Inflammatory macrophage treated with lipopolysaccharide for 4 hours (primary cell): ENCODE data around the gene CRYM.
"Not testable (repeated sequence)": the region's sequence is repeated elsewhere in the genome, so short reads cannot be mapped to it uniquely, and the experiment has no call there.

Source experiments
- DNase-seq: peaks from one replicate; pipeline ENCODE4 v3.0.0-alpha.2; 2020

The CRYM gene

DNA sequence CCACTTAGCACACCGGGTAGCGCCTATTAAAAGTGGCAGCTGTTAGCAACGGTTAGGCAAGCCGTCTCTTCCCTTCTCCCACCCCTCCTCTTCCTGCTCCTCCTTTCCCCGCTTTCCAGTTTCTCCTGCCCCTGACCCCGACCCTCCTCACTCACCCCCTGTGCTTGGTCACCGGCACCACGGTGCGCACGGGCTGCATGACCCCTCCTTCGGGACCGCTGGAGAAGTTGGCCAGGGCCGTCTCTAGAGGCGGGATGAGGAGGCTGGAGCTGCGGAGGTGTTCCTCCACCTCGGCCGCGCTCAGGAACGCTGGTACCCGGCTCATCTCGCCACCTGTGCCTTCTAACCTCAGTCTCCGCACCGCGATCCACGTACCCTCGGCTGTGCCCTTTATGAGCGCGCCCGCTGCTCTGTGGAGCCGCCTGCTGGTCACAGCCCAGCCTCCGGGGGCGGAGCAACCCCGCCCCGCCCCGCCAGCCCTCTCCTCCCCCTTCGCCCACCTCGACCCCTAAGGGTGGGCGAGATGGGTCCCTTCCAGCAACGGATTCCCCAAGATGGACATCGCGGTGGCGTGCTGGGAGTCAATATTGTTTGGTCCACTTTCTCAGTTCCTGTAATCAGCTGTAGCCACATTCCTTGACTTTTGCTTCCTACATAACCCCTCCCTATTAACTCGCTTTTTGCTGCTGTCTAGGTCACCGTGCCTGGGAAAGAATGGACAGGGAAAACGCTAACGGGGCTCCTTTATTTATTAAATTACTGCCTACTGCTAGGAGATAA is at the start of gene CRYM:
Gene CRYM (minus strand): TSS at position 364 of the 780 bp plus-strand sequence. CDS start 39 bp downstream, at position 325.
- DNase-seq = peak; percentile 24

DNA sequence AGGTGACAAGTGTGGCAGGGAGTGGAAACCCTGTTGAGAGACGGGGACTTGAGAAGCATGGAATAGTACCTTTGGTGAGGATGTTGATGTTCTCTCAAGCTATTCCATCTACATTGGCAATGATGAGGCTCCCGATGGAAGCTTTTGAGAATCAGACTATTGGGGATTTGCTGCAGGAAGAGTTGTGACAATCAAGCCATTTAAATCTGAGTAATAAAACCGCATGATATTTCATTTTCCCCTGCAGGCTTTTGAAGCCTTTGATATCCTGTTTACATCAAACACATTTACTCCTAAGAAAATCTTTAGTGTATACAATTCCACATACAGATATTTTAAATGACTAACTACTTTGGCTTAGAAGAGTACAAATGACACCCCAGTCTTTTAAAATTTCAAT is 49.0 kb upstream of the CRYM start:
- no peak for DNase-seq

DNA sequence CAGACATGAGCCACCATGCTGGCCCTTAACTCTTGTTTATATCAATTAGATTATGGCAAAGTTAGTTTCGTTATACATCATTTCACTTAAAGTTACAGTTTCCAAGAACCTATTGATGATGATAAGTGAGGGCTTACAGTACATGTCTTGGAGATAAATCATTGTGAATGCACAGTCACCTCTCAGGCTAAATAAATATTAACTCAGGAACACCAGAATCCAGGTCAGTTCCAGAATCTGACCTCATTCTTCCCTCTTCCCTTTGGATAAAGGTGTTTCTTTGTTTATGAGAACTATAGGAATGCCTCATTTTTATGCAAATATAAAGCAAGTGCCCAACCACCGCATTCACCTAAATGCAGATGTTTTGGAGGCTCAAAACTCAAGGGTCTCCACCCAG is 48.4 kb upstream of the CRYM start:
- DNase-seq = no peak

DNA sequence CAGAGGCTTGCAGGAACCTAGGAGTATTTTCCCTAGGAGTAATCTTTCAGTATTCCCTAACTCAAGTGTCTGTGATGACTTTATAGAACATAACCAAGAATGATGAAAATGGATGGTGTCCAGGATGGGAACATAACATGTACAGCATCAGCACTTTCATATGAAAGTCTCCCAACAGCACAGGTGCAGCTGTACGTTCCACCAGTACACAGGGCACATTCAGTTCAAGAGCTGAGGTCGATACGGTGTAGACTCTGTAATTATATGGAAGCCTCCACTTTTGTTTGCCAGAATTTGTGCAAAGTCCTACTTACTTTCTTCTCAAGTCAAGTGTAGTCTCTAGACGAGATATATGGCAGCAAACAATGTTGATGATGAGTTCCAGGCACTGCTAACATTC is 46.2 kb upstream of the CRYM start:
- no peak for DNase-seq

DNA sequence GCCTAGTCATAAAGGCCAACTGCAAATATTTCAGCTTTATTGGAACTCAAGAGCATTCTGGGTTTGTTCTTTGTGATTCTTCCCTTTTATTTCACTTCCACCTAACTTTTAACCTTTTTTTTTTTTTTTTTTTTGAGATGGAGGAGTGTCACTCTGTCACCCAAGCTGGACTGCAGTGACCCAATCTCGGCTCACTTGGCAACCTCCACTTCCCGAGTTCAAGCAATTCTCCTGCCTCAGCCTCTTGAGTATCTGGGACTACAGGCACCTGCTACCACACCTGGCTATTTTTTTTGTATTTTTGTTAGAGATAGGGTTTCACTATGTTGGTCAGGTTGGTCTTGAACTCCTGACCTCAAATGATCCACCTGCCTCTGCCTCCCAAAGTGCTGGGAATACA is 44.2 kb upstream of the CRYM start:
- not testable (repeated sequence) for DNase-seq

DNA sequence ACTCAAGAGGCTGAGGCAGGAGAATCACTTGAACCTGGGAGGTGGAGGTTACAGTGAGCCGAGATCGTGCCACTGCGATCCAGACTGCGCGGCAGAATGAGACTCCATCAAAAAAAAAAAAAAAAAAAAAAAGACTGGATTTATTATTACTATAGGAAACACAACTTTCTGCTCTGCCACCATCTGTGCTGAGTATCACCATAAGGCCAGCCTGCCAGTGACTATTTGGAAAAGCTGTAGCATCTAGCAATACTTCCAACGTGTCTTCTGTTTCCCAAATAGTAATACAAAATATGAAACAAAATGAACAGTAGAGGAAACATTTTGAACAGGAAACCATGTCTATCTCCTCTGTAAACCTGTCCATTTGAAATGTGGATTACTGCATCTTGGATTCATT is 43.6 kb upstream of the CRYM start:
- DNase-seq = no peak

DNA sequence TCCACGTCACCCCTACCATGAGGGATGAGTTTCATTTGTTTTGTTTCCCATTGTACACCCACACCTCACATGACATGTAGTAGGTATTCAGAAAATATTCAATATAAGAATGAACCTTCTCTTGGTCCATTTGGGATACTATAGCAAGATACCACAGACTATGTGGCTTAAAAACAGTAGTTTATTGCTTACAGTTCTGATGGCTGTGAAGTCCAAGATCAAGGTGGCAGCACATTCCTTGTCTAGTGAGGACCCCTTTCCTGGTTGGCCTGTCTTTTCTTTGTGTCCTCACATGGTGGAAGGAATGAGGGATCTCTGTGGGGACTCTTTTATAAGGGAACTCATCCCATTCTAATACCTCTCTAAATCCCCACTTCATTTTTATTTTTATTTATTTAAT is 36.2 kb upstream of the CRYM start:
- DNase-seq = no peak

DNA sequence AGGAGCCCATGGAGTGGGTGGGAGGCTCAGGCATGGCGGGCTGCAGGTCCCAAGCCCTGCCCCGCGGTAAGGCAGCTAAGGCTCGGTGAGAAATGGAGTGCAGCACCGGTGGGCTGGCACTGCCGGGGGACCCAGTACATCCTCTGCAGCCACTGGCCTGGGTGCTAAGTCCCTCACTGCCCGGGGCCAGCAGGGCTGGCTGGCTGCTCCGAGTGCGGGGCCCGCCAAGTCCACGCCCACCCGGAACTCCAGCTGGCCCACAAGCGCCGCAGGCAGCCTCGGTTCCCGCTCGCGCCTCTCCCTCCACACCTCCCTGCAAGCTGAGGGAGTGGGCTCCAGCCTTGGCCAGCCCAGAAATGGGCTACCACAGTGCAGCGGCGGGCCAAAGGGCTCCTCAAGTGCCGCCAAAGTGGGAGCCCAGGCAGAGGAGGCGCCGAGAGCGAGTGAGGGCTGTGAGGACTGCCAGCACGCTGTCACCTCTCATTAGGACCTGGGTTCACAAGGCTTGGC is 34.8 kb upstream of the CRYM start:
- DNase-seq = not testable (repeated sequence)

DNA sequence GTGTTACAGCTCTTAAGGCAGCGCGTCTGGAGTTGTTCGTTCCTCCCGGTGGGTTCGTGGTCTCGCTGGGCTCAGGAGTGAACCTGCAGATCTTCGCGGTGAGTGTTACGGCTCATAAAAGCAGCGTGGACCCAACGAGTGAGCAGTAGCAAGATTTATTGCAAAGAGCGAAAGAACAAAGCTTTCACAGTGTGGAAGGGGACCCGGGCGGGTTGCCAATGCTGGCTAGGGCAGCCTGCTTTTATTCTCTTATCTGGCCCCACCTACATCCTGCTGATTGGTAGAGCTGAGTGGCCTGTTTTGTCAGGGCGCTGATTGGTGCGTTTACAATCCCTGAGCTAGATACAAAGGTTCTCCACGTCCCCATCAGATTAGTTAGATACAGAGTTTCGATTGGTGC is 34.0 kb upstream of the CRYM start:
- not testable (repeated sequence) for DNase-seq

DNA sequence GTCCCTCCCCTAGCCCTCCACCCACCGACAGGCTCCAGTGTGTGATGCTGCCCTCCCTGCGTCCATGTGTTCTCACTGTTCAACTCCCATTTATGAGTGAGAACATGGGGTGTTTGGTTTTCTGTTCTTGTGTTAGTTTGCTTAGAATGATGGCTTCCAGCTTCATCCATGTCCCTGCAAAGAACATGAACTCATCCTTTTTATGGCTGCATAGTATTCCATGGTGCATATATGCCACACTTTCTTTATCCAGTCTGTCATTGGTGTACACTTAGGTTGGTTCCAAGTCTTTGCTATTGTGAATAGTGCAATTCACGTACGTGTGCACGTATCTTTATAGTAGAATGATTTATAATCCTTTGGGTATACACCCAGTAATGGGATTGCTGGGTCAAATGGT is 28.6 kb upstream of the CRYM start:
- DNase-seq = not testable (repeated sequence)

DNA sequence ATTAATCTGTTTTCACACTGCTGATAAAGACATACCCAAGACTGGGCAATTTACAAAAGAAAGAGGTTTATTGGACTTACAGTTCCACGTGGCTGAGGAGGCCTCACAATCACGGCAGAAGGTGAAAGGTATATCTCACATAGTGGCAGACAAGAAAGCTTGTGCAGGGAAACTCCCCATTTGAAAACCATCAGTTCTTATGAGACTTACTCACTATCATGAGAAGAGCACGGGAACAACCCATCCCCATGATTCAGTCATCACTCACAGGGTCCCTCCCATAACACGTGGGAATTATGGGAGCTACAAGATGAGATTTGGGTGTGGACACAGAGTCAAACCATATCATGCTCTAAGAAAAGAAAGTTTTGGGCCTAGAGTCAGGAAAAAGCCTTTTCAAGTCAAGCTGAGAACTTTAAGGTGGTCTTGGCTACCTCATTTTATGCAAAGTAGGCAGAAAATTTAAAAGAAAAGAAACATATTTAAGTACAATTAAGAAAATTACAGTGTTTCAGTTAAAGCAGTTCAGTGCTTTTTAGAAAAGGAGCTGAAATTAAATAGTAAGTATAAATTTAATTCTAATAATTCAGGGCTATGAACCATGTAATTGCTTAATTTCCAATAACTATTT is 24.9 kb upstream of the CRYM start:
- peak; percentile 88 for DNase-seq

DNA sequence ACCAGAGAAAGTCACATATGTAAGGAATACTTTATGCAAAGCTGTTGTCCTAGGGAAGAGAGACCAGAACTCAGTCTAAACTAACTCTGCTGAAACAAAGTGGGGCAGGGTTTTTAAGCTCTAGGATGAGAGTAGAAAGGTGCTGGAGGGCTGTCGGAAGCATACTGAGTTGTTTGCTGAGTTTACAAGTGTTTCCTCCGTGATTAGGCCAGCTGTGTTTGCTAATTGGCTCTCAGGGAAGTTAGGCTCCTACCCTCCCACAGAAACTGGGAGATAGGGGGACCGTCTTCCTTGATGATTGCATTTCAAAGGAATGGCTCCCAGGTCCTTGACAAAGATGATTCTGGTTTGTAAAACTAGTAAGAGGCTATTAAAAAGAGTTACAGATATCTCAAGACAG is 24.4 kb upstream of the CRYM start:
- peak; percentile 22 for DNase-seq

DNA sequence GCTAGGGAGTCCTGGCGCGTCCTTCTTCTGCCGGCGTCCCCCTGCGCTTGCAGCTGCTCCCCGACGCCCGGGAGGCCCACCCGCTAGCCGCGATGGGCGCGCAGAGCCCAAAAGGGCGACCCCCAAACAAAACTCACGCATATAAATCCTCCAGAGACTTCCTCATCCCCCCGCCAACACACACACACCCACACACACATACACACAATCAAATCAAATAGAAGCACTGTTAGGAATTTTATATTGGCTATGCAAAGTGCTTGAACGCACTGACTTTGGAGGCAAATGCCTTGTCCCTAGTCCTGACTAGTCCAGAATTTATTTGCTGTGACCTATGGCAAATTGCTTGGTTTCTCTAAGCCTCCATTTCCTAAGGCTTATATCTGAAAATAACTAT is 23.8 kb upstream of the CRYM start:
- no peak for DNase-seq

DNA sequence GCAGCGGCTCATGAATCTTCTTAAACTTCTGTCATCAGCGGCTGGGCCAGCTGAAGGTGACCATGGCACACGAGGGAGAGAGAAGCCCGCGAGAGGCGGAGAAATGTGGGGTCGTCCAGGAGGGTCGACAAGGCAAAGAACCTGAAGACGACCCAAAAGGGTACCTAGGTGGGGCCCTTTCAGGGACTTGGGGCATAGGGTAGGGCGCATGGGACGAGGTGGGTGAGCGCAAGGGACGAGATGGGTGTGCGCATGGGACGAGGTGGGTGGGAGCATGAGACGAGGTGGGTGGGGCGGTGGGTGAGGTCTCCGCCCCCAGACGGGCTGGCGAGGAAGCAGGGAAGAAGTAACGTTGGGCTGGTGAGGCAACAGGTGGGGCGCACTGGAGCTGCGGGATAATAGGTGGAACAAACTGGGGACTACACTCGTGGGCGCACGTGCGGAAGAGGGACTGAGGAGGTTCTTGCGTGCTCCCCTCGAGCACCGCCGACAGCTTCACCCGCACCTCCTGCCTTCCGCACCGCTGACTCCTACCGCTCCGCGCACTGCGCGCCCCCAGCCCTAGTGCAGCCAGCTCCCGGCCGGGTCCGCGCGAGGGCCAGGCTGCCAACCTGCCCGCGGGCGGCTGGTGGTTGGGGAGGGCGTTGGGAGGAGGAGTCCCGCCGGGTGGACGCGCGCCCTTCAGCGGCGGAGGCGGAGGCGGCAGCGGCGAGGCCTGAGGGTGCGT is 23.2 kb upstream of the CRYM start:
- peak; percentile 48 for DNase-seq

DNA sequence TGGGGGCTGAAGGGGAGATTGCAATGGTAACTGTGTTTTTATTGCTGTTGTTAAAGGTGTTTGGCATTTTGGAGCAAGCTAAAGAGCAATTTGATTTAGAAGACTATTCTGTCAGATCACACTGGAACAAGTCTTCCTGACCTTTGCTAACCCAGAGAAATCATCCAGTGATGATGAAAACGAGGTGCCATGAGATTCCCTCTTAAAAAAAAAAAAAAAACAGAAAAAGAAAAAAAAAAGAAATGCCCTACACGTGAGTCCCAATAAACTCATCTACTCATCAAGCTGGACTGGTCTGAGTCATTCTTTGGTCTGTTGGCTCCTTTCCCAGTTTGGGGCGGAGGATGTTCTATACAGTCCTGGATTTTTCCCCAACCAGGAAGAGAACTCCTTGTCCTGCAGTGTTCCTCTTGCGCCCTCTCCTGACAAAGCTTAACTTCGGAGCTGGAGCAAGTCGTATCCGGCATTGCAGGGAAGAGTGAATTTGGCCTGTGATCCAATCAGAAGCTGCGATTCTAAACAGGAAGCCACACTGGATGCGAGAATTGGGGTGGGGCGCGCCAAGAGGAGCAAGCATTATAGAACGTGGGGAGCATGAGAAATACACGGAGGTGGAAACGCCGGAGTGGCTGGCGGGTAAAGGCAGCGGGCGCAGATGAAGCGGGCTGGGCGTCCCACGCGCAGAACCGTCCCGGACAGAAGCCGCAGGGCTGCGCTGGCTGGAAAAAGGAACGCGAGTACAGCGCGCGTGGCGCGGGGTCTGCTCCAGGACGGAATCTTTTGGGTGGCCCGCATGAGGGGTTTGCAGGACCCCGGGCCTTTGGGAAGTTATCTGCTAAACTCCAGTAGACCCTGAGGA is 22.4 kb upstream of the CRYM start:
- peak; percentile 98 for DNase-seq

DNA sequence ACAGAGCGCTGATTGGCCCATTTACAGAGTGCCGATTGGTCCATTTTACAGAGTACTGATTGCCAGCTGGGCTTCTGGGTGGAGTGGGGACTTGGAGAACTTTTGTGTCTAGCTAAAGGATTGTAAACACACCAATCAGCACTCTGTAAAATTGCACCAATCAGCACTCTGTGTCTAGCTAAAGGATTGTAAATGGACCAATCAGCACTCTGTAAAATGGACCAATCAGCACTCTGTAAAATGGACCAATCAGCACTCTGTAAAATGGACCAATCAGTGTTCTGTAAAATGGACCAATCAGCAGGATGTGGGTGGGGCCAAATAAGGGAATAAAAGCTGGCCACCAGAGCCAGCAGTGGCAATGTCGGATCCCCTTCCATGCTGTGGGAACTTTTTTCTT is 11.7 kb upstream of the CRYM start:
- DNase-seq = not testable (repeated sequence)

DNA sequence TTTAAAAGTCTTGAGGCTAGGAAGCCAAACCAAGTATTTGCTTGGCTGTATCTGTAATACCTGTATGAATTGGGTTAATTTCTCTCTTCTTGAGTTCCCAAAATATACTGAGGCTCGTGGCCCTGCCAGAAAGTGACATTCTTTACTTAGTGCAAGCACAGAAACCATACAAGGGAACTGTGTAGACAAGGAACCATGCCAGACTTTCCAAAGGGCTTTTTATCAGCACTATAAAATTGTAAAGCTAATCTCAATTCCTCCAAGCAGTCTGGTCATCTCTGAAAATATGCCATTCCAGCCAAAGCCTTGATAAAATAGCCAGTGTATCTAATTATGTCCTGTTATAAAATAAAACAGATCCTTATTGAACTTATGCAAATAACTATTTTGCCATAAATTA is 7.2 kb upstream of the CRYM start:
- no peak for DNase-seq

DNA sequence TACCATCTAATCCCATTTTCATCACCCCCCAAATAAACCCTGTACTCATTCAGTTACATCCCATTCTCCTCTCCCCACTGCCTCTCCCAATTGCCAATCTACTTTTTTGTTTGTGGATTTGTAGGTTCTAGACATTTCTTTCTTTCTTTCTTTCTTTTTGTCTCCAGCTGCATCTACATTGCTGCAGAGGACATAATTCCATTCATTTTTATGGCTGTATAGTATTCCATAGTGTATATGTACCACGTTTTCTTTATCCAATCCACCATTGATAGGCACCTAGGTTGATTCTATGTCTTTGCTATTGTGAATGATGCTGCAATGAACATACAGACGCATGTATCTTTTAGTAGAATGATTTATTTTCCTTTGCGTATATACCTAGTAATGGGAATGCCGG is 6.3 kb upstream of the CRYM start:
- no peak for DNase-seq

DNA sequence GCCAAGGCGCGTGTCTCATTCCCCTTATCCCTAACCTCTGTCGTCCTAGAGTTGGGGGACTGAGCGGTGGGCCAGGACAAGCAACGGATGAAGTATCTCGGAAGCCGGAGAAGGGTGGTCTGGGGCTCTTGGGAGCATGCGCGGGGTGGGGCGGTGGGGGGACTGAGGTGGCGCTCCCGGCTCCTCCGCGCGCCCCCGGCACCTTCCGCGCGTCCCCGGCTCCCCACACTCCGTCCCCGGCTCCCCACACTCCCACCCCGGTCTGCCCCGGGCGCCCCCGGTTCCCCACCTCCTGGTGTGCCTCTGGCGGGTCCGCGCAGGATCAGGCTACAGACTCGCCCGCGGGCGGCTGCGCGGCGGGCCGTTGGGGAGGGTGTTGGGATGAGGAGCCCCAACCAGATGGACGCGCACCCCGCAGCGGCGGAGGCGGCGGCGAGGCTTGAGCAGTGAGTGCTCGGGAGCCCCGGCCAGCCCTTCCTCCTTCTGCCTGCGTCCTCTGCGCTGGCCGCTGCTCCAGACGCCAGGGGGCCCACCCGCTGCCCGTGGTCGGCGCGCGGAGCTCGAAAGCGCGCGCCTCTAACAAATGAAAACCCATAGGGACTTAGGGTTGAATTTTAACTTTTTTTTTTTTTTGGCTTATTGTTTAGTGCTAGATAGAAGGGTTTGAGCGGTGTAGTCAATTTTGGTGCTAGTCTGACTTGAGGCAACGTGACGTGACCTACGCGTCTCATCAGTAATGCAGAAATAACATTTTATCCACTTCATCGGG is 5.6 kb upstream of the CRYM start:
- peak; percentile 48 for DNase-seq

DNA sequence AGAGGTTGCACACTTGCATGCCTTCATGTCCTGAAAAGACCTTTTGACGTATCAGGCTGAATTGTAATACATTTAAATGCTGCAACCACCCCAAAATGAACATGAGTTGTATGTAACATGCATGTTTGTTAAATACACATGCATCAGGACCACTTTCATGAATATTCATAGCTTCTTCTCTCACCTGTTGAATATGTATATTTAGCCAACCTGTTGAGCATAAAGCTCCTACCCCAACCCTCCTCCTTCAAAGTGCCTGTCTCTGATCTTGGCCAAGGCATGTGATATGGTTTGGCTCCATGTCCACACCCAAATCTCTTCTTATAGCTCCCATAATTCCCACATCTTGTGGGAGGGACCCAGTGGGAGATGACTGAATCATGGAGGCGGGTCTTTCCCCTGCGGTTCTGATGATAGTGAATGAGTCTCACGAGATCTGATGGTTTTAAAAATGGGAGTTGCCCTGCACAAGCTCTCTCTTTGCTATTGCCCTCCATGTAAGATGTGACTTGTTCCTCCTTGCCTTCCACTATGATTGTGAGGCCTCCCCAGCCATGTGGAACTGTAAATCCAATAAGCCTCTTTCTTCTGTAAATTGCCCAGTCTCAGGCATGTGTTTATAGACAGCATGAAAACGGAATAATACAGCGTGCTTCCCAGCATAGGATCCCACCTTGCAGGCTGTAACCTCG is 3.8 kb upstream of the CRYM start:
- no peak for DNase-seq

DNA sequence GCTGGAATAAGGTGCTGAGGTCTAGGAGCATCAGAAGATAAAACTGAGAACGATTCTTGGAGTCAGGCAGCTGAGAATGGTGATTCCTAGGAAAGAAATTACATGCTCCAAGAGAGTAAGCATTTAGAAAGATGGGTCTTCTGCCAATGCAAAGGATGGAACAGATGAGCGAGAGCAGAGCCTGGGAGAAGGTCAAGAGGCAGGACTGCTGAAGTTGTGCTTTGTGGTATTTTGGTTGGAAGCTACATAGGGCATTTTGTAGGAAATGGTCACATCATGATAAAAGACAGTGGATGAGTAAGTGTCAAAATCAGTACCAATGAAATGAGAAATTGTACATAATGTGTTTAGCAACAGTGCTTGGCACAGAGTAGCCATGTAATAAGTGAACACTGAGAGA is 1.4 kb upstream of the CRYM start:
- no peak for DNase-seq
